A673 (cell line): ENCODE data around the gene RPL4.

Experiments used
- EZH2 ChIP-seq: fragments of 200-600 bp; sonication (generic); IDR thresholded peaks from 2 replicates; pipeline ENCODE4 v1.6.1; 2017; ENCODE audit warnings: borderline replicate concordance, low read depth, mild to moderate bottlenecking, mixed read lengths, antibody characterized with exemption, low read length; ENCODE audit not compliant: poor library complexity, severe bottlenecking
- TF ChIP-seq, protein P1 (sequence below): fragments of 300-800, 200-600 bp; sonication (generic); conservative IDR thresholded peaks from 2 replicates; pipeline ENCODE4 v1.5.1; 2017; ENCODE audit warnings: low read depth, mild to moderate bottlenecking, antibody characterized with exemption, low read length, moderate library complexity, mixed read lengths

DNA sequence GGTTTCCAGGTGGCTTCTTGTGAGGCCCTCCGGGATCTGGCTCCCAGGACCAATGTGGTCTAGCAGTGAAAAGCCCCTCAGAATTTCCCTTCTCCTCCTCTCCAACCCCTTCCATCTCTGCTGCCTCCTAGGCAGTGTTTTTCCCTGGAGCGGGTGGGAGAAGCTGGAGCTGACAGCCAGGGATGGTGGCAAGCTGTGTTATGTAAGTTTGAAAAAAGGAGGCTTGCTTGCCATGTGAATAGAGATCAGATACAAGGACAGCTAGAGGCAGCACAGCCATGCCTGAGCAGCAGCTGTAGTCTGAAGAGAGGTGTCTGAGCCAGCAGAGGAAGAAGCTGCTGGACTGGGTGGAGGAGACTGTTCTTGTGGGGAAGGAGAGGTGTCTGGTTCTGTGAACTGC is 27.6 kb downstream of the RPL4 start:
- TF ChIP-seq, protein P1, sequence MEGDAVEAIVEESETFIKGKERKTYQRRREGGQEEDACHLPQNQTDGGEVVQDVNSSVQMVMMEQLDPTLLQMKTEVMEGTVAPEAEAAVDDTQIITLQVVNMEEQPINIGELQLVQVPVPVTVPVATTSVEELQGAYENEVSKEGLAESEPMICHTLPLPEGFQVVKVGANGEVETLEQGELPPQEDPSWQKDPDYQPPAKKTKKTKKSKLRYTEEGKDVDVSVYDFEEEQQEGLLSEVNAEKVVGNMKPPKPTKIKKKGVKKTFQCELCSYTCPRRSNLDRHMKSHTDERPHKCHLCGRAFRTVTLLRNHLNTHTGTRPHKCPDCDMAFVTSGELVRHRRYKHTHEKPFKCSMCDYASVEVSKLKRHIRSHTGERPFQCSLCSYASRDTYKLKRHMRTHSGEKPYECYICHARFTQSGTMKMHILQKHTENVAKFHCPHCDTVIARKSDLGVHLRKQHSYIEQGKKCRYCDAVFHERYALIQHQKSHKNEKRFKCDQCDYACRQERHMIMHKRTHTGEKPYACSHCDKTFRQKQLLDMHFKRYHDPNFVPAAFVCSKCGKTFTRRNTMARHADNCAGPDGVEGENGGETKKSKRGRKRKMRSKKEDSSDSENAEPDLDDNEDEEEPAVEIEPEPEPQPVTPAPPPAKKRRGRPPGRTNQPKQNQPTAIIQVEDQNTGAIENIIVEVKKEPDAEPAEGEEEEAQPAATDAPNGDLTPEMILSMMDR, result no peak
- TF ChIP-seq EZH2, result no peak
